Measurements from ENCODE around the gene MXD3.
"Not testable (repeated sequence)": the region's sequence is repeated elsewhere in the genome, so short reads cannot be mapped to it uniquely, and the experiment has no call there.

The MXD3 gene

DNA sequence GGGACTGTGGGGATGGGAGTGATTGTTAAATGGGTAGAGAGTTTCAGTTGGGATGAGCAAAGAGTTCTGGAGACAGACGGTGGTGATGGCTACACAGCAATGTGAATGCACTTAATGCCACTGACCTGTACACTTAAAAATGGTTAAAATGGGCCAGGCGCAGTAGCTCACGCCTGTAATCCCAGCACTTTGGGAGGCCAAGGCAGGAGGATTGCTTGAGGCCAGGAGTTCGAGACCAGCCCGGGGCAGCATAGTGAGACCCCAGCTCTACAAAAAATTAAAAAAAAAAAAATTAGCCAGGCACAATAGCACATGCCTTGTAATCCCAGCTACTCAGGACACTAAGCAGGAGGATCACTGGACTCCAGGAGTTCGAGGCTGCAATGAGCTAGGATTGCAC, 32.1 kb upstream of the MXD3 start:
- DNase-seq (ENCODE audit: low read depth in 2 of 2): no peak

DNA sequence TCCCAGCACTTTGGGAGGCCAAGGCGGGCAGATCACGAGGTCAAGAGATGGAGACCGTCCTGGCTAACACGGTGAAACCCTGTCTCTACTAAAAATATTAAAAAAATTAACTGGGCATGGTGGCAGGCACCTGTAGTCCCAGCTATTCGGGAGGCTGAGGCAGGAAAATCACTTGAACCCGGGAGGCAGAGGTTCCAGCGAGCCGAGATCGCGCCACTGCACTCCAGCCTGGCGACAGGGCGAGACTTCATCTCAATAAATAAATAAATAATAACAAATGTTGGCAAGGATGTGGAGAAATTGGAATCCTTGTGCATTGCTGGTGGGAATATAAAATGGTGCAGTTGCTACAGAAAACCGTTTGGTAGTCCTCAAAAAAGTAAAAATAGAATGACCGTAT, 31.3 kb upstream of the MXD3 start:
- DNase-seq (ENCODE audit: low read depth in 2 of 2): not testable (repeated sequence)

DNA sequence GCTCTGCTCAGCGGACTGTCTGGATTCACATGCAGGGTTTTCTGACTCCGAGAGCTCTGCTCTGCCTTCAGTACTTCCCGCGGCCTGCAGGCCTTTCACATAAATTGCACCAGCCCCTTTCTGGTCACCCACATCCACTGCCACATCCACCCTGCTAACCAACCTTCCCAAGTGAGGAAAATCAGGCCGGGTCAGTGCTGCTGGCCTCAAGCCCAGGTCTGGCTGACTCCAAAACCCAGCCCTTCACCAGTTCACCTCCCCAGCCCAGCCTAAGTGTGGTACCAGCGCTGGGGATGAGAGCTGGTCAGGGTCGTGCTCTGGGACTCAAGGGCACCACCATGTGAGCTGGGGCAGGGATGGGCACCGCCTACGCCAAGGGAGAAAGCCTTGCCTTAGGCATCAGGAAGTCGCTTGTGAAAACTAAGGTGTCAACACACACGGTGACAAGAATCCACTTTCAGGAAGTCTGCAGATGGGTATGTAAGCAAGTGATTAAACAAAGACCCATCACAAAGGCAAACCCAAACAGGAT, 27.5 kb upstream of the MXD3 start:
- DNase-seq (ENCODE audit: low read depth in 2 of 2): no peak

DNA sequence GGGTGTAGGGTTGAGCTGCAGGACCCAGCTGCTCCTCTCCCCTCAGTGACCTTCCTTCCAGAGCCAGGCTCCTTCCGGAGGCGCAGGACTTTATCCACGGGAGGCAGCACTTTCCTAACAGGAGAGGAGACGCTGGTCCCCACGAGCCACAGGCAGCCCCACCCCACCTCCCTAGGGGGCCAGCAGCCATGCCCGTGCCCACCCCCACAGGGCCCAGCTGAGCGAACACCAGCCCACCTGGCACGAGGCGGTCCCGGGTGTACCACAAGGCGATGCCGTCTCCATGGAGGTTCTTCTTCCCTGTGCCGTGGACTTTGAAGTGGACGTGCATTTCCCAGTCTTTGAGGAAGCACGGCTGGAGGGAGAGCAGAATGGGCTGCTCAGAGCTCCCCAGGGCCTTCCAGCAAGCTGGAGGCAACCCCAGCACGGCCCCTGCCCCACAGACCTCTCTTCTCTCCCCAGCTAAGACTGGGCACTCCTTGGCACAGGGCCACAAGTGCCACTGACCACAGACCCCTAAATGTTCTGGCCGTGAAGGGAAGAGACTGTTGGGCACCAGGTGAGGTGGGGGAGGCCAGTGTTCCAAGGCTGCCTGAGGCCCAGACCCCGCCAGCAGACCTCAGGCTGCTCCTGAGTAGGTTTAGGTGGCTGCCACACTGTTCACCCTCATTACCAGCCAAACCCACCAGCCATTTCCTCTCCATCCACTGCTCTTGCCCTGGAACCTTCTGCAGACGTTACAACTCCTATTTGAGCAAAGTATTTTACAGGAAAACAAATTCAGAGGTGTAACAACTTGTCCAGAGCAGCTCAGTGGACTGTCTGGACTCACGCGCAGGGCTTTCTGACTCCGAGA, 26.8 kb upstream of the MXD3 start:
- DNase-seq (ENCODE audit: low read depth in 2 of 2): no peak

DNA sequence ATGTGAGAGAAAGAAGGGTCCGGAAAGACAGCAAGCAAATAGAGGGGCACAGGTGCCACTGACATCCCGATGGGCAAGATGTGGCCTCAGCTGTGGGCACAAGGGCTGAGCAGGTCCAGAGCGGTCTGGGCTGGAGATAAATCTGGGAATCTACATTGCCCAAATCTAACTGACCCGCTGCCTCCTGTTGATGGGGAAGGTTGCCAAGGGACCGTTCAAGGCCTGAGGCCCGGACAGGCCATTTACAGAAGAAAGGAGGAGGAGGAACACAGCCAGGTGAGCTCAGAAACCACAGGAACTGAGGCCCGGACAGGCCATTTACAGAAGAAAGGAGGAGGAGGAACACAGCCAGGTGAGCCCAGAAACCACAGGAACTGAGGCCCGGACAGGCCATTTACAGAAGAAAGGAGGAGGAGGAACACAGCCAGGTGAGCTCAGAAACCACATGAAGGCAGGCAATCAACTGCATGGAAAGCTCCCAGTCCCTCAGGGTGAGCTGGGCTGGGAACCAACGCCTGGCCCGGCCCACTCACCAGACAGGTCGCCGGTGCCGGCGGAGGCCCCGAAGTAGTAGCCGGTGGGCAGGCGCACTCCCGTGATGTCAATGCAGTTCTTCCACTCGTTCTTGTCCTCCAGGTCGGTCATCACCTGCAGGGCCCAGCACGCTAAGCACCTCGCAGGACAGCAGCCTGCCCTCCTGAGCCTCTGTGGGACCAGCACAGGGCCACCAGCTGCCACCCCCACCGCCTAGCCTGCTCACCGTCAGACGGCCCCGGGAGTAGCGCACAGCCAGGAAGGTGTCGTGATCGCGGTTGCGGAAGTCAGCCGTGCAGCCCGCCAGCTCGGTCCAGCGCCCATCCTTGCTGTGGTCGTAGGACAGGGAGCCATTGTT, 25.2 kb upstream of the MXD3 start:
- DNase-seq (ENCODE audit: low read depth in 2 of 2): no peak

DNA sequence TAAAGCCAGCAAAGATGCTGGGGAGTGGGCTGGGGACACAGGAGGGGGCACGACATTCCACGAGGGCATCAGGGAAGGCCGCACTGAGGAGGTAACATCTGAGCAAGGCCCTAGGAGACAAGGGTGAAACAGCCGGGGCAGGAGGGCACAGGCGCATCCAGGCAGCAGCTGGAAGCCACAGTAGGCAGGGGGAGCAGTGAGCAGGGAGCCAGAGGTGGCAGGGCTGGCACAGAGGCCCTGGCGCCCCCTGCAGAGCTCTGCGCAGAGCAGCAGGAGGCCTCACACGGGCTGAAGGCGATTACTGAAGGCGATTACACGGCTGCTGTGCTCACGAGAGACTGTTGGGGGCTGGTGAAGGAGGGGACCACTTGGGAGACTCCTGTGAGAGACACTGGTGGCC, 24.4 kb upstream of the MXD3 start:
- no peak for DNase-seq (ENCODE audit: low read depth in 2 of 2)

DNA sequence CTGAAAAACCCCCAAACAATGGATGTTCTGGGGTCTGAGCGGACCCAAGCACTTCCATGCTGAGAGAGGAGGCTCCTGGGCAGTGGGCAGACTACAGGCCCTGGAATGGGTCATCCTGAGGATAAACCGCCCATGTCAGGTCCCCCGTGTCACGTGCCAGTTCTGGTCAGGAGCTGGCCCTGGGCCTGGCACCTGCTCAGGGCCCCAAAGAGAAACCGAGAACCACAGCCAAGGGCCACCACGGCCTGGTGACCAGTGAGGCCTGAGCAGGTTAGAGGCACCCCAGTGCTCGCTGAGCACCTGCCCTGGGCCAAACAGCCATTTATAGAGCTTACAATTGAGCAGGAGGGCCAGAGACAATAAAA, 24.0 kb upstream of the MXD3 start:
- DNase-seq (ENCODE audit: low read depth in 2 of 2): no peak

DNA sequence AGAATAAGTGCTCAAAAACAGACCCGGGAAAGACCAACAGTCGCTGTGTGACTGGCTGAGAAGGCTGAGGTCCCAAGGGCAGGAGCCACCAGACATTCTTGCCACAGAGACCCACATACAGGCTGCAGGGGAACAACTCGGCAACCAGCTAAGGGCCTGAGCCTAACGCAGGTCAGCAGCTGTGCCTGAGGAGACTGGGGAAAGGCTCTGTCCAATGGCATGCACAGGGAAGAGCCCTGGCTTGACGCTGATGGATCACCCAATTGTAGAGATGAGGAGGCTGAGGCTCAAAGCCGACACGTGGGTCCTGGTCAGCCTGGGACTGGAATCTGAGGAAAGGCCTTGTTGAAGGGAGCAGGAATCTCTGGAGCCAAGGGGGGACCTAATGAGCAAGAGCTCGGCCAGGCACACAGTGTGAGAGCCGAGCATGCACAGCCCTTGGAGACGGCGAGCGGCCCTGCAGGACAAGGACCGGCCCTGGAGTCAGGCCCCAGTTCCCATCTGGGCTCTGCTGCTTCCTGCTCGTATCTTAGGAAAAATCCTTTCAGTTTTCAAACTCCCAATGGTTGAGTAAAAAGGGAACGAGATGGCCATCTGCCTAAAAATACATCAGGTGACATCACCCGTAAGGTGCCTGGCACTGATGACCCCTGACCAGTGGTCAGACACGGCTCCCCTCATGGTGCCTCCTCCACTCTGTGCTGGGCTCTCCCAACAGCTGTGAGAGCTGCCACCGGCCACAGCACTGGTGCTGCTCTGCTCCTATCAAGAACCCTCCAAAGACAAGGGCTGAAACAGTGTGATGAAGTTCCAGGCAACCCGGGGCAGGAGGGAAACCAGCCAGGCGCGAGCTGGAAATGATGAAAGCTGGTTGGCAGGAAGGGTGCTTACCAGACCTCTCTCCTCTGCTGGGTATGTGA, 23.3 kb upstream of the MXD3 start:
- no peak for DNase-seq (ENCODE audit: low read depth in 2 of 2)

DNA sequence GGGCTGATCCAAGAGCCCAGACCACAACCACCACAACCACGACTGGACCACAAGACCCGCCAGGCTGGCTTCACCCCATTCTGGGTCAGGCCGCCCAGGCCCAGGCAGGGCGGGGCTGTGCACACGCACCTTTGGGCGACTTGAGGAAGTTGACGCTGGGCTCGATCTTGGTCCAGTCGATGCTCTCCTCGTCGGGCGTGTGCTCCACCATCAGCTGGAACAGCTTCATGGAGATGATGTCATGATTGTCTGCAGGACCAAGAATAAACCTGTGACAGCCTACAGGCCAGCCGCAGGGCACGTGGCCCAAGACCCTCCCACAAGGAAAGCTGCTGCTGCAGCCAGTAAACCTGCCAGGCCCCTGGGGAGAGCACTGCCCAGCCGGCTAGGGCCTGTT, 22.5 kb upstream of the MXD3 start:
- no peak for DNase-seq (ENCODE audit: low read depth in 2 of 2)

DNA sequence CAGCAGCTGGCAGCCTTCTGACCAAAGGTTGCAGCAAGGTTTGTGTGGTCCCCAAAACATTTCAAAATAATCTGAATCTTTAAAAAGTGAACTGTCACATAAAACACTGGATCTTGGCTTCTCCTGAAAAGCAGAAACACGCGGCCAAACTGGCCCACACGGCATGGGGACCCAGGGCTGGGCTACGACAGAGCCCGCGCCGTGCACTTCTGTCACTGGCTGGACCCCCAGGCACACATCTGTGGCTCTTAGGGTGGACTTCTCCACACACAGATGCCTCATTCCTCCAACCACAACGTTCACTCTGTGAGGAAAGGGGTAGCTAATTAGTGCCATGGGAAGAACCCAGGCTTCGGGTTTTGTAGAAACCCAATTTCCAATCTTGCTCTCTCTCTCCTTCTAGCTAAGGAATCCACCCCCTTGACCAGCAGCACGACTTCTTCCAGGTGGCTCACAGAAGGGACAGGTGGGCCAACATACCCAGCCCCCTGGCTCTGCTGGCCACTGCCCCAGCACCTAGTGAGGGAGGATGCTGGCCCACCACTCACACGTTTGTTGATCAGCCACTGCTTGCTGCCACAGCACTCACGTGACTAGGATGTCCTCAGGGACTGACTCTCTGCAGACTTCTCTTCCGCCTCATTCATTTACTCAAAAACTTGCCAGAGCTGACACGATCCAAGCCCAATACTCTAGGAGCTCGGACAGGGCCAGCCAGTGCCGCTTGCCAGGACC, 21.9 kb upstream of the MXD3 start:
- DNase-seq (ENCODE audit: low read depth in 2 of 2): no peak

DNA sequence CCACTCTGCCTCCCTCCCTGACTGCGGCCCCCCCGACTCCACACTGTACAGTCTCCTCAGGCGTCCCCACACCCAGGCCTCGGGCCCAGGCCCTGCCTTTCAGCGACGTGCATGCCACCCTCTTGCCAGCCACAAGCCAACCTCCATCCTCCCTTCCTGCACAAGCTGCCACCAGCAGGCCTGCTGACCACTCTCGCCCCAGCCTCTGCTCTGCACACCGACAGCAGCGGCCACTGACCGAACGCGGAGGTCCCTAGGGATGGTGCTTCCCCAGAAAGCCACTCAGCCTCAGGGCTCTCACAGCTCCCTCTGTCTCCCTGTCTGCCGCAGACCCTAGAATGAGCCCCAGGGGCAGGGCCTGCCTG, 21.2 kb upstream of the MXD3 start:
- no peak for DNase-seq (ENCODE audit: low read depth in 2 of 2)

DNA sequence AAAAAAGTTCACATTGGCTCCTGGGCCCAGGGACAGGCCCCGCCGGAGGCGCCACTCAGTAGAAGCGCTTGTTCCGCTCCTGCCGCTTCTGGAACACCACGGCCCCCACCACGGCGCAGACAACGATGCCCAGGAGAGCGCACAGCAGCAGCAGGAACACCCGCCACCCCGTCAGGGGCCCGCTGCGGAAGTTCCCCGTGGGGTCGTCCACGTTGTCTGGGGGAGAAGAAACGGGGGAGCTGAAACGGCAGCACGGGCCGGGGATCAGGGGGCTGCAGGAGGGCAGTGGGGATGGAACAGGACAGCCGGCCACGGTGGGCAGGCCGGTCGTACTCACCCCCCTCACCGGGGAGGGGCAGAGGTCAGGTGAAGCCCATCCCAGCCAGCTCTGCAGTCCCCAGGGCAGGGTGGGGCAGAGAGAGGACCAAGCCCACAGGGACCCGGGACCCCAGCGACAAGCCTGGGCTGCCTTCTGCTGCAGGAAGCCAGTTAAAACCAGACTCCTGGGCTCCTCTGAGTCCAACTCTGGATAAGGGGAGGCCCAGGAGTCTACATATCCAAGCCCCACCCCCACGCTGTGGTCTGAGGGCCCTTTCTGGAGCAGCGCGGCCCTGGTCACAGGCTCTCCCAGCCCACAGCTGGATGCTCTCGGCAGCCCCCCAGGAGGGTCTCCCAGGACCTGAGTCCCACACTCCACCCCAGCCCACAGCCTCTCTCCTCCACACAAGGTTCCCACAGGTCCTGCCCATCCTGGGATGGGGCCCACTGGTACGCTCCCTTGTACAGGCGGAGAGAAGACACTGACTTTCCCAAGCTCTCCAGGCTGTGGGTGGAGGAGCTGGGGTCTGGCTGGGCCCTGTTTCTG, 20.6 kb upstream of the MXD3 start:
- DNase-seq (ENCODE audit: low read depth in 2 of 2): no peak

DNA sequence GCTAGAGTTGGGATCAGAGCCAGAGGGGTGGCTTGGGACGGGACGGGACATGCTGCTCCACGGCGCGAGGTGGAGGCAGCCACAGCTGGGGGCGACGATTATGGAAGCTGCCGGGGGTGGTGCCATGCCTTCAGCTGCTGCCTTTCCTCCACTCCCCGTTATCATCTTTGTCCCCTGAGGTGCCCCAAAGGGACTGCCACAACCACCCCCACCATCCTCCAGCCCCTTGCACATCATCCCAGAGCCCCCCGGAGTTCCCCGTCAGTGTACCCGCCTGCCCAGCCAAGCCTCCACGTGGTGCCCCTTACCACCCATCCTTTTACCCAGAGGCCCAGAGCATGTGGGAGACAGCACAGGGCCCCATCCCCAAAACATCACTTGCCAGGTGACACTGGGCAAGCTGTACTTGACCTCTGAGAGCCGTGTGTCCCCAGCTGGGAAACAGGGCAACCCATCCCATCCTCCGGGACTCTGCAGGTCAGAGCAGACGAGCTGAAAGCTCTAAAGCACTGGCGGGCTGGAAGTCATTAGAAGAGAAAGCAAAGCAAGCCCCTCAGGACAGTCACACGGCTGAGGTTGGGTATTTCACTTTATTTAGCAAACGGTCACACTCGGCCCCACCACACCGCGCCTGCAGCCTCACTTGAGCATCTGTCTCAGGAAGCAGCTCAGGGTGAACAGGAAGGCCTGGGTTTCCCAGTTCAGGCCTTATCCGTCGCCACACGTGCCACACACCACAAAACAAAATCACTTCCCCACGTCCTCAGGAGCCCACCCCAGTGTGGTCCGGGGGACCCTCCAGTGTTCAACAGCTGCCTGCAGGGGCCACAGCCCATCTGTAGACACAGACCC, 19.5 kb upstream of the MXD3 start:
- no peak for DNase-seq (ENCODE audit: low read depth in 2 of 2)

DNA sequence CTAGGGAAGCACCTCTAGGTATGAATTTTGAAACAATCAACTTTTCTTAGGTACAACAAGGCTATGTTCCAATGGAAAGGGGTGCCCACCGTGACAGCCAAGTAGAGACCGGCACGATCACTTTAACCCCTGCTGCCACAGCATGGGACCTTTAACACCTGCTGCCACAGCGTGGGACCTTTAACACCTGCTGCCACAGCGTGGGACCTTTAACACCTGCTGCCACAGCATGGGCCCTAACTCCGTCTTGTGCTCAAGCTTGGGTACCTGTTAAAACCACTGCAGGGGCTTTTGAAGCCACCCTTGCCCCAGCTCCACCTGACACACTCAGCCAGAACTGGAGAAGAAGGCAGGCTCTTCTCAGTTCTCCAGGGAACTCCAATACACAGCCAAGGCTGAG, 18.2 kb upstream of the MXD3 start:
- DNase-seq (ENCODE audit: low read depth in 2 of 2): no peak

DNA sequence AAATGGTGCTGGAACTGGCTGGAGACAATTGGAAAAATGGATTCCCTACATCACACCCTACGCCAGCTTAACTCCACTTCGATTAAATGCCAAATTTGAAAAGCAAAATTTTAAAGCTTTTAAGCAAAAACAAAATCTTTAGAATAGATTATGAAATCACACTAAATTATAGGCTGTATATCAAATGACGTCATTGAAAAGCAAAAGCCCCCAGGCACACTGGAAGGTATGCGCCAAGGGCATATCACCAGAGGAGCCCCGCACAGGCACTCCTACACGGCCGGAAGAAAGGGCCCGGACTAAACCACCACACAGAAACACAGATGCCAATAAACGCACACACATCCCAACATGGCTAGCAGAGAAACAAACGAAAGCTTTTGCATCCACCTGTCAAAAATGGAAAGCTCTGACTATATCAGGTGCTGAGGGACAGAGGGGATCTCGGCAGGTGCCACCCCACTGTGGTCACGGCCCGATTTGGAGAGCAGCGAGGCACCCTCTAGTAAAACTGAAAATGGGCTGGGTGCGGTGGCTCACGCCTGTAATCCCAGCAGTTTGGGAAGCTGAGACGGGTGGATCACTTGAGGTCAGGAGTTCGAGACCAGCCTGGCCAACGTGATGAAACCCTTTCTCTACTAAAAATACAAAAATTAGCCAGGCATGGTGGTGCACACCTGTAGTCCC, 17.0 kb upstream of the MXD3 start:
- DNase-seq (ENCODE audit: low read depth in 2 of 2): no peak

DNA sequence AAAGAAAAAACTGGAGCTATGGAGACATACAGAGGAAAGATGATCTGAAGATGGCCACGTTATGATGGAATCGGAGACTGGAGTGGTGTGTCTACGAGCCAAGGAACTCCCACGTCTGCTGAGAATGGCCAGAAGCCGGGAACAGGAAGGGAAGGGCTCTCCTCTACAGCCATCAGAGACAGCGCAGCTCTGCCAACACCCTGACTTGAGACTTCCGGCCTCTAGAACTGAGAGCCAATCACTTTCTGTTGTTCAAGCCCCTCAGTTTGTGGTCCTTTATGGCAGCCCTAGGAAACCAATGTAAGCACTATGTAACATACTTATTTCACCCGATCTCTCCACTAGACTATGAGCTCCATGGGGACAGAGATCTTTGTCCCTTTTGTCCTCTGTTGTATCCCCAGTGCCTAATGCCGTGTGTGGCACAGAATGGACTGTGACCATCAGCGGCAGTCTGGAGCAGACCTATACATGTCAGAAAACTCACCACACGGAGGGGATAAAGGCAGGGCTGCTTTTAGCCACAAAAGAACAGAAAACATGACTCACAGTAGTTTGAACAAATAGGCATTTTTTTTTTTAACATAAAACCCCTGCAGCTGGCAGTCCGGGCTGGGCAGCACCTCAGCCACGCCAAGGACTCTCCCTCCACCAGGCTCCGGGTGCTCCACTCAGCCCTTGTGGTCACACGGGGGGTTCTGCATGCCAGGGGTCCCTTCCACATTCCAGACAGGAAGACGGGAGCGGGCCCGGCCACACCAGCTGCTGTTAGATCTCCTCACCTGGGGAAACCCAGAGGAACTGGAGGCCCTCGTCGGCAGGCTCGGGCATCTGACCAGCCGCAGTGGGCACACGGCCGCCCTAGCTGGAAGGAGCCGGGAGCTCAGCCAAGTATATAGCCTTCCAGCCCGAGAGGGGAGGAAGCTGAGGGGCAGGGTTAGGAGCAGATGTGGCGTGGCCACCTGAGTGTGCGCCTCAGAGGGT, 16.1 kb upstream of the MXD3 start:
- no peak for DNase-seq (ENCODE audit: low read depth in 2 of 2)

DNA sequence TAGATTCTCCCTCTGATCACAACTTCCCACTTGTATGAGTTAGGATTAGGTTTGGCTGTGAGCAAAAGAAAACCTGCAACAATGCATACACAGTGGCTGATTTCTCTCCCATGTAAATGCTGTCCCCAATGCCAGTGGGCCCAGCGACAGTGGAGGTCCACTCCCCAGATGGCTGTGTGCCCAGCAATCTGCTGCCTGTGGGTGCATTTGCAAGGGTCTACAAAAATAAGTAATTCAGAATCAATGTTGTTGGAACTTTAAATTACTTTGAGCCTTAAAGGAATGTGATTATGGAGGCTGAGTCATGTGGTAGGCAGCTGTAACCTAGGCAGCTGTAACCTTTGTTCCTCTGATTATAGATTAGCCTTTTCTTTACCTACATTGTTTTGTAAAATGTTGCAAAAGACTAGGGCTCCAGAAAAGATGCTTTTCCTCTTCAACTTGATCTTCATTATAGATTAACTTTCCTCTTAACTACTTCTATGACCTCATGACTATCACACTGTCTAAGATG, 14.2 kb upstream of the MXD3 start:
- no peak for DNase-seq (ENCODE audit: low read depth in 2 of 2)
